Left renal cortex interstitium (tissue), 4 donors: ENCODE data around the gene MTX1. TPM values are rescaled to one million over a fixed set of nuclear protein-coding genes. Genes with fewer than 3 reads are reported as not detected.
"Not testable (repeated sequence)": the region's sequence is repeated elsewhere in the genome, so short reads cannot be mapped to it uniquely, and the experiment has no call there.

Experiments used
- DNase-seq, 4 donors: peaks; one replicate each; pipeline ENCODE4 v3.0.0-alpha.2; 2013; ENCODE audit warnings: low read depth in 4 of 4, low spot score in 2 of 4, missing footprints in 1 of 4
- polyA plus RNA-seq, 4 donors: library from polyadenylated mRNA; unstranded; fragments of 120-200 nt; gene quantifications; one replicate each; pipeline ENCODE4 v1.2.1, GENCODE V29; 2013; ENCODE audit not compliant: insufficient read length in 4 of 4

Gene MTX1
- 10 to 100 TPM; 38.3 to 49.0 (median 44.8) TPM for polyA plus RNA-seq

- DNase-seq = peak in 1 of 4 donors; percentile 81
Observed at GRCh38 chr1:155208541-155209311, at the start of gene MTX1. Gene MTX1 (plus strand): TSS chr1:155208695. CDS start chr1:155208805, 110 bp downstream.

GRCh38 chr1:155158991-155159390 is 49.5 kb upstream of the MTX1 start:
- DNase-seq = no peak

- DNase-seq = no peak
Observed at GRCh38 chr1:155160128-155160527, 48.4 kb upstream of the MTX1 start.

- DNase-seq = not testable (repeated sequence)
Observed at GRCh38 chr1:155162631-155163030, 45.9 kb upstream of the MTX1 start.

GRCh38 chr1:155163785-155164184 is 44.7 kb upstream of the MTX1 start:
- DNase-seq = not testable (repeated sequence)

GRCh38 chr1:155164625-155165024 is 43.9 kb upstream of the MTX1 start:
- not testable (repeated sequence) for DNase-seq

- no peak for DNase-seq
Observed at GRCh38 chr1:155166051-155166470, 42.4 kb upstream of the MTX1 start.

GRCh38 chr1:155166471-155167165 is 41.9 kb upstream of the MTX1 start:
- no peak for DNase-seq

- DNase-seq = peak in 2 of 4 donors; percentile 61 to 74
Observed at GRCh38 chr1:155167166-155168104, 41.1 kb upstream of the MTX1 start.

GRCh38 chr1:155168105-155168445 is 40.4 kb upstream of the MTX1 start:
- DNase-seq = not testable (repeated sequence)

- no peak for DNase-seq
Observed at GRCh38 chr1:155168456-155169210, 39.9 kb upstream of the MTX1 start.

GRCh38 chr1:155169541-155169940 is 39.0 kb upstream of the MTX1 start:
- no peak for DNase-seq

GRCh38 chr1:155170101-155170785 is 38.3 kb upstream of the MTX1 start:
- DNase-seq = no peak

- DNase-seq = no peak
Observed at GRCh38 chr1:155170806-155171205, 37.7 kb upstream of the MTX1 start.

GRCh38 chr1:155171836-155172731 is 36.4 kb upstream of the MTX1 start:
- no peak for DNase-seq

GRCh38 chr1:155172732-155173477 is 35.6 kb upstream of the MTX1 start, which contains the start of gene KRTCAP2:
Gene KRTCAP2 (minus strand): TSS chr1:155173304. CDS start chr1:155173224, 80 bp downstream.
- DNase-seq = peak in 2 of 4 donors; percentile 89 to 93

- no peak for DNase-seq
Observed at GRCh38 chr1:155173478-155174323, 34.8 kb upstream of the MTX1 start, which contains the start of gene TRIM46. Gene TRIM46 (plus strand): TSS chr1:155173849. CDS start chr1:155173967, 118 bp downstream.
